ENCODE results near the gene DPP10. TPM values are rescaled to one million over a fixed set of nuclear protein-coding genes. Genes with fewer than 3 reads are reported as not detected.

The DPP10 gene
- total RNA-seq, 2 donors from 2014 or later, result not detected

DNA sequence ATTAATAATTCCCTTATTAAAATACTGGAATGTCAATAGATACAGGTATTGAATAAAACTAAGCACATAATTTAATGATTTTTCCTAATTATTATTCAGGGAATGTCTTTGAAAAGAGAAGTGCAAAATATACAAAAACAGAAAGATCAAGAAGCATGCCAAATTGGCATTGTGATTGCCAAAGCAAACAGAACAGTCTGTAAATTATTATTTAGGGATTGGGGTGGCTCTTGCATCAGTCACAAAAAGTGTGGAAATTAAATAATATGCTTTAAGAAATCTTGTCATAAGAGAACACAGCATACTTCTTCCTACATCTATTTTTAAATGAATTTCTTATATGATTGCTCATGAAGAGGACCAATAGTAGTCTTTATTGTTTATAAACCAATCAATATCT lies 1211.9 kb downstream of the DPP10 start:
- ATAC-seq (ENCODE audit: insufficient number of reproducible peaks, low FRiP score, low read depth) (no peak), DNase-seq (ENCODE audit: low spot score) (no peak)
- Histone ChIP-seq H3K27me3 (replicated peaks; ENCODE audit: insufficient read depth) (no peaks in the 10 kb centered on the region), H3K9me3 (no peaks in the 10 kb centered on the region), H3K4me1 (ENCODE audit: control insufficient read depth in 1 of 2, low read depth in 2 of 2) (no peaks in the 10 kb centered on the region), H3K27ac (no peak overlapping the region), H3K36me3 (no peaks in the 10 kb centered on the region), H3K4me3 (no peak overlapping the region)
- TF ChIP-seq, protein P1, sequence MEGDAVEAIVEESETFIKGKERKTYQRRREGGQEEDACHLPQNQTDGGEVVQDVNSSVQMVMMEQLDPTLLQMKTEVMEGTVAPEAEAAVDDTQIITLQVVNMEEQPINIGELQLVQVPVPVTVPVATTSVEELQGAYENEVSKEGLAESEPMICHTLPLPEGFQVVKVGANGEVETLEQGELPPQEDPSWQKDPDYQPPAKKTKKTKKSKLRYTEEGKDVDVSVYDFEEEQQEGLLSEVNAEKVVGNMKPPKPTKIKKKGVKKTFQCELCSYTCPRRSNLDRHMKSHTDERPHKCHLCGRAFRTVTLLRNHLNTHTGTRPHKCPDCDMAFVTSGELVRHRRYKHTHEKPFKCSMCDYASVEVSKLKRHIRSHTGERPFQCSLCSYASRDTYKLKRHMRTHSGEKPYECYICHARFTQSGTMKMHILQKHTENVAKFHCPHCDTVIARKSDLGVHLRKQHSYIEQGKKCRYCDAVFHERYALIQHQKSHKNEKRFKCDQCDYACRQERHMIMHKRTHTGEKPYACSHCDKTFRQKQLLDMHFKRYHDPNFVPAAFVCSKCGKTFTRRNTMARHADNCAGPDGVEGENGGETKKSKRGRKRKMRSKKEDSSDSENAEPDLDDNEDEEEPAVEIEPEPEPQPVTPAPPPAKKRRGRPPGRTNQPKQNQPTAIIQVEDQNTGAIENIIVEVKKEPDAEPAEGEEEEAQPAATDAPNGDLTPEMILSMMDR (IDR thresholded peaks at IDR 0.05), result no peak

DNA sequence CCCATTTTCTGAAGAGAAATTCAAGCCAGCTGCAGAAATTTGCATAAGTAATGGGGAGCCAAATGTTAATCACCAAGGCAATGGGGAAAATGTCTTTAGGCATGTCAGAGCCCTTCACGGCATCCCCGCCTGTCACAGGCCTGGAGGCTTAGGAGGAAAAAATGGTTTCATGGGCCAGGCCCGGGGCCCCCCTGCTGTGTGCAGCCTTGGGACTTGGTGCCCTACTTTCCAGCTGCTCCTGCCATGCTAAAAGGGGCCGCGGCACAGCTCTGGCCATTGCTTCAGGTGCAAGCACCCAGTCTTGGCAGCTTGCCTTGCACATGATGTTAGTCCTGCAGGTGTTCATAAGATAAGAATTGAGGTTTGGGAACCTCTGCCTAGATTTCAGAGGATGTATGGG lies 1235.7 kb downstream of the DPP10 start:
- no peaks in the 10 kb centered on the region for H3K27me3 ChIP-seq (replicated peaks; ENCODE audit: insufficient read depth)
- no peak overlapping the region for H3K4me3 ChIP-seq
- TF ChIP-seq, protein P1 (IDR thresholded peaks at IDR 0.05), result no peak
- no peak overlapping the region for H3K27ac ChIP-seq
- no peaks in the 10 kb centered on the region for H3K4me1 ChIP-seq (ENCODE audit: control insufficient read depth in 1 of 2, low read depth in 2 of 2)
- ATAC-seq (ENCODE audit: insufficient number of reproducible peaks, low FRiP score, low read depth), result no peak
- DNase-seq (ENCODE audit: low spot score), result no peak
- no peaks in the 10 kb centered on the region for H3K36me3 ChIP-seq
- H3K9me3 ChIP-seq, result no peaks in the 10 kb centered on the region

DNA sequence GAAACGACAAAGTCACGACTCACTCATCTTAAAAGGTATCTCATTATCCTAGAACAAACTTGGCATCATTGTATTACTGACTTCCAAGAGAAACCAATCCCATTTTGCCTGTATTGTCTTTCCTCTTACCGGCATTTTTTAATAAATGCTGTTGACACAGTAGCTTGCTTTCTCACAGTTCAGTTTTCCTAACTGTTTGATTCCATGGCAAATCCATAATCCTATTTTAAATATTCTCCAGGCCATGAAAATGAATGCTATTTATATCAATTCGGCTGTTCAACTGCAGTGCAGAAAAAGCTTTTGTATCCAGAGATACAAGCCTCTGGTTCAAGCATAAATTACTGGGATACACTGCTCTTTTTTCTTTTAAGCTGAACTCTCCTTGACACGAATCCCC lies 1241.9 kb downstream of the DPP10 start:
- no peak overlapping the region for H3K4me3 ChIP-seq
- H3K27me3 ChIP-seq (replicated peaks; ENCODE audit: insufficient read depth), result no peaks in the 10 kb centered on the region
- H3K36me3 ChIP-seq, result no peaks in the 10 kb centered on the region
- ATAC-seq (ENCODE audit: insufficient number of reproducible peaks, low FRiP score, low read depth) (no peak), DNase-seq (ENCODE audit: low spot score) (no peak)
- no peak overlapping the region for H3K27ac ChIP-seq
- H3K9me3 ChIP-seq, result no peaks in the 10 kb centered on the region
- no peaks in the 10 kb centered on the region for H3K4me1 ChIP-seq (ENCODE audit: control insufficient read depth in 1 of 2, low read depth in 2 of 2)
- TF ChIP-seq, protein P1 (IDR thresholded peaks at IDR 0.05), result no peak

DNA sequence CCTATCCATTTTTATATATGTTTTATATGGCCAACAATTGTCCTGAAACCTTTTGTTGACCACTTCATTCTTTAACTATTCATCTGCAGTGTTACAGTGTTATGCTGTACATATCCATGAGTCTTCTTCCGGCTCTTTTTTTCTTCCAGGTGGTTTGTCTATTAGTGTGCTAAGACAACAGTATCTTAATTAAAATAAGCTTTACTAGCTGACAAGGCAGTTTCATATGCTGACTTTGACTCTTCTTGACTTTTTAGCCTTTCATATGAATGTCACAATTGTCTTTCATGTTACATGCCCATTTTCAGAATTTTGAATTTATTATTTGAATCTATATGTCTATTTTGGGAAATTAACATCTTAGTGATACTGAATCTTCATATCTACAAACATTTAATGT lies 1249.0 kb downstream of the DPP10 start:
- Histone ChIP-seq H3K27ac (no peak overlapping the region), H3K9me3 (no peaks in the 10 kb centered on the region), H3K4me3 (no peak overlapping the region), H3K4me1 (ENCODE audit: control insufficient read depth in 1 of 2, low read depth in 2 of 2) (no peaks in the 10 kb centered on the region), H3K27me3 (replicated peaks; ENCODE audit: insufficient read depth) (no peaks in the 10 kb centered on the region), H3K36me3 (no peaks in the 10 kb centered on the region)
- ATAC-seq (ENCODE audit: insufficient number of reproducible peaks, low FRiP score, low read depth) (no peak), DNase-seq (ENCODE audit: low spot score) (no peak)
- TF ChIP-seq, protein P1 (IDR thresholded peaks at IDR 0.05), result no peak

DNA sequence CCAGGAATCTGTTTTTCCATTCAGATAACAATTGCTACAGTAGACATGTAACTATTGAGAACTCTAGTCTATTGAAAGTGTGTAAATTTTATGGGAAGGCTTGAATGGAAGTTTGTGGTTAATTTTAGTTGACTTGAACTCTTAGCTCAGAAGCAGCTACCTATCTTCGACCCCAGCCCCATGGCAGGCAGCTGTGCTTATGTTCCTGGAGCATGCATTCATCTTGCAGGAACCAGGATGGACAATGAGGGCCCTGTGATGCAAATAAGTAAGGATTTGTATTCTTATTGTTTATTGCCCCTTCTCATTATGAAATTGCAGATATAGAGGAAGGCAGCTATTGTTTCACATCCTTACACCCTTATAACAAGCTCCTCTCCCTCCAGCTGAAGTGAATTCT lies 1252.2 kb downstream of the DPP10 start:
- H3K4me3 ChIP-seq, result no peak overlapping the region
- no peak overlapping the region for H3K27ac ChIP-seq
- DNase-seq (ENCODE audit: low spot score), result no peak
- H3K4me1 ChIP-seq (ENCODE audit: control insufficient read depth in 1 of 2, low read depth in 2 of 2), result no peaks in the 10 kb centered on the region
- no peak for ATAC-seq (ENCODE audit: insufficient number of reproducible peaks, low FRiP score, low read depth)
- no peaks in the 10 kb centered on the region for H3K9me3 ChIP-seq
- TF ChIP-seq, protein P1 (IDR thresholded peaks at IDR 0.05), result no peak
- no peaks in the 10 kb centered on the region for H3K27me3 ChIP-seq (replicated peaks; ENCODE audit: insufficient read depth)
- no peaks in the 10 kb centered on the region for H3K36me3 ChIP-seq
